GM19468 (cell line): Measurements from ENCODE around the gene C1QTNF5.
"Not testable (repeated sequence)": the region's sequence is repeated elsewhere in the genome, so short reads cannot be mapped to it uniquely, and the experiment has no call there.

Source experiments
- ATAC-seq: cut with Tn5 transposase; IDR thresholded peaks from one replicate; pipeline ENCODE4 v1.9.1; 2021; ENCODE audit warnings: mild to moderate bottlenecking, moderate library complexity, moderate number of reproducible peaks; ENCODE audit not compliant: unreplicated experiment; ENCODE audit errors: extremely low read depth

The C1QTNF5 gene

DNA sequence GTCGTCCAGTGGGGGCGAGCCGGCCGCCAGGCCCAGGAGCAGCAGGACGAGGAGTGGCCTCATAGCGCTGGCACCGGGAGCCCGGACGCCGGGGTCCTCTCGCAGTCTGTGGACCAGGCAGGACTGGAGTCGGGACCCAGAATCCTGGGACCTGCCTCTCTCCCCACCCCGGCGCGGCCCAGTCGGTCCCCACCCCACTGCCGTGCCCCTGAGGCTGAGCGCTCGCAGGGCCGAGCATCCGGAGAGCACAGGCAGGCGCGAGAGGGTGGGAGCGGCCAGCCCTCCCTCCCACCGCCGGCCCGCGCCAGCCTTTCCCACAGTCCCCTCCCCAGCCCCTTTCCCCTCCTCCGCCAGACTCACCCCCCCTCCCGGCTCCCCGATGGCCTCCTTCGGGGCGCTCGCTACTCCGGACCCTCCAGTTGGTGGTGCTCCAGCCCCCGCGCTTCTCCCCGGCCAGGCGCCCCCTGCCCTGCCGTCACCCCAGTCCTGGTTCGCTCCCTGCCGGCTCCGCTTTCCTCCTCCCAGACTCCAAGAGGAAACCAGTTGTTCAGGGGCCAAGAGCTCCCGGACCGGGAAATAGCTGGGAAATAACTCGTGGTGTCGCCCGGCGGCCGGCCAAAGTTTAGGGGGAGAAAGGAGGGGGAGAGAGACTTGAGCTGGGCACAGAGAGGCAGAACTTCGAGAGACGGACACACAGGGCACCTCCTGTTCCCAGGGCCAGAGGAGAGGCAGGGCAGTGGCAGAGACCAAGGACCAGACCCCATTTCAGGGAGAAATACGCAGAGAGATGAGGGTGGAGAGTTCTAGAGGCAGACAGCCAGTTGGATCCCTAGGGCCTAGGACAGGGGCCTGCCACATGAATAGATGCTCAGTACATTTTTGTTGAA is at the start of gene C1QTNF5:
C1QTNF5 (minus strand) TSS at position 549 of the 887 bp plus-strand sequence; CDS start at position 63, 486 bp downstream.
- no peak for ATAC-seq

GRCh38 chr11:119389611-119390254 is 49.0 kb upstream of the C1QTNF5 start:
- ATAC-seq, result no peak

- no peak for ATAC-seq
These were observed 47.4 kb upstream of the C1QTNF5 start for GRCh38 chr11:119388103-119388502.

DNA sequence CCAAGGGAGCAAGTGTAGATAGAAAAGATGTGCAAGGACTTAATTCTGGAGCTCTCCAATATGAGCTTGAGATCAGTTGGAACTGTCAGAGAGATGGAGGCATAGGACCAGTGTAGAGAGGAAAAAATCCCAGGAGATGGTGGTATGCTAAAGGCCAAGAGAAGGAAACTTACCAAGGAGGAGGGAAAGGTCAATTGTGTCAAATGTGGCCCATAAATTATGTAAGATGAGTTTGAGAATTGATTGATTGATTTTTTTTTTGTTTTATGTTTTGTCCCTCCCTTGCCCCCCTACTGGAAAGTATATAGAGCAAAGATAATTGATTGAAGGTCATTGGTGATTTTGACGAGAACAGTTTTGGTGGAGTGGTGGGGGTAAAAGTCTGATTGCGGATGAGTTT is 43.6 kb upstream of the C1QTNF5 start:
- ATAC-seq, result no peak

DNA sequence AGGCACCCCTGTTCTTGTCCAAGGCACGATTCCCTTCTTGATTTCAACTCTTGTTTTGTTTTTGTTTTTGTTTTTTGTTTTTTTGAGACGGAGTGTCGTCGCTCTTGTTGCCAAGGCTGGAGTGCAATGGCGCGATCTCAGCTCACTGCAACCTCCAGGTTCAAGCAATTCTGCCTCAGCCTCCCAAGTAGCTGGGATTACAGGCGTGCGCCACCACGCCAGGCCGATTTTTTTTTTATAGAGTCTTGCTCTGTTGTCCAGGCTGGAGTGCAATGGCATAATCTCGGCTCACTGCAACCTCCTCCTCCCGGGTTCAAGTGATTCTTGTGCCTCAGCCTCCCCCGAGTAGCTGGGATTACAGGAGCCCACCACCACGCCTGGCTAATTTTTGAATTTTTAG is 41.8 kb upstream of the C1QTNF5 start:
- ATAC-seq, result not testable (repeated sequence)

DNA sequence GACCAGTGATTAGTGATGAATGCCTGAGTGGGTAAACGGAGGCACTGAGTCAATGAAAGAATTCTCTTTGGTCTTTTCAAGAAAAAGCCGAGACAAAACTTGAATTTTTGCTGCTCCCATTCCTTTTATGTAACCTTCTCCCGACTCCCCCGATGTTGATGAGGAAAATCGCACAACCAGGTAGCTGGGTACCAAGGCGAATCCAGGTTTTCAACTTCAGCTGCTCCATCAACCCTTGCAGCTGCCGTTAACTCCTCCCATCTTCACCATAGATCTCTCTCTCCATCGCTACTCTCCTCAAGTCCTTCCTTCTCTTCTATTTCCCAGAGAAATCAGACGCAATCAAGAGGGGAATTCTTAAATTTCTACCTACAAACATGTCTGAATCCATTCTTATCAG is 41.4 kb upstream of the C1QTNF5 start:
- no peak for ATAC-seq

DNA sequence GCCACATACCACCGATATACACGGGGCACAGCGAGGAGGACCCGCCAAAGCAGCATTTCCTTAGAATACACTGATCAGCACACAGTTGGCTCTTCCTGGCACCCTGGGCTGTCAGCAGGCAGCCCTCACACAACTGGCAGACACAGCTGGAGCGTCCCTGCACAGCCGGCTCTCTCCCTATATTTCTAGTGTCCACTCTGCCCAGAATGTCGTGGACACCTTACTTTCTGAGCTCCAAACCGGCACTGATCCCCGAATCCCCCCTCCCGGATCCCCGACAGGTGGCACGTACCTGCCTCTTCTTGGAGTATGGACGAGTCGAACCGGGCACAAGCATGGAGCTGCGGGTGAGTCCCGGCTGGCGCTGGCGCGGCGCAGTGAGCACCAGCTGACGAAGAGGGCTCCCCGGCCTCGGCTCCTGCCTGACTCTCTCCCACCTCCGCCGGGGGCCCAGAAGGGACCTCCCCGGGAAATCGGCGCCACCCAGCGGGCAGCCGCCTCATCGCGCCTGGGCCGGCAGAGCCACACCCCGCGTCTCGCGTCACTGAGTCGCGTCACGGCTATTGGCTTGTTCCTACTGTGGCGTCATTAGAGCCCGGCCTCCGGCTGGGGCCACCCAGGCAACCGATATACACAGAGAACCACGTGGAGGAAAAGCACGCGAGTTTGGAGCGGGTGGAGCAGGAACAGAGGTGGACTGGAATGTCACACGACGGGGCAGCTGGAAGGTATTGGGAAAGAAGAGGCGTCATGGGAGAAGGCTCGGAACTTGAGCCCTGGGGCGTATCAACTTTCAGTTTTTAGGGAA is 40.7 kb upstream of the C1QTNF5 start, which contains the start of gene USP2:
USP2 (minus strand) TSS at position 510 of the 808 bp plus-strand sequence. CDS start 8,210 bp downstream, outside the sequence.
- ATAC-seq, result peak; percentile 96

DNA sequence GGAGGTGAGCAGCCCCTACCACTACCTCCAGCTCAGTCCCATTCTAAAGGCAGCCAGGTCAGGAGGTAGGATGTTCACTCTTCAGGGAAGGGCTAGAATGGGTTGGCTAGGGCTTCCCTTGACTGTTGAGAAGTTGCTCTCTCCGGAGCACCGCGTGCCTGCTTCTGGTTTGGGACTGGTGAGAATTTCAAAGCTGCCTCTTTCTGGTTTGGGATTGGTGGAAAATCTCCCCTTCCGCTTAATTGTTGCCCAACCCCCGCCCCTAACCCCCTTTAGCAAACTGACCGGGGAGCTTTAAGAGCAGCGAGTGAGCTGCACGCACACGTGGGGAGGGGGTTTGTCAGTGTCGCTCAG is 40.1 kb upstream of the C1QTNF5 start:
- ATAC-seq, result no peak

DNA sequence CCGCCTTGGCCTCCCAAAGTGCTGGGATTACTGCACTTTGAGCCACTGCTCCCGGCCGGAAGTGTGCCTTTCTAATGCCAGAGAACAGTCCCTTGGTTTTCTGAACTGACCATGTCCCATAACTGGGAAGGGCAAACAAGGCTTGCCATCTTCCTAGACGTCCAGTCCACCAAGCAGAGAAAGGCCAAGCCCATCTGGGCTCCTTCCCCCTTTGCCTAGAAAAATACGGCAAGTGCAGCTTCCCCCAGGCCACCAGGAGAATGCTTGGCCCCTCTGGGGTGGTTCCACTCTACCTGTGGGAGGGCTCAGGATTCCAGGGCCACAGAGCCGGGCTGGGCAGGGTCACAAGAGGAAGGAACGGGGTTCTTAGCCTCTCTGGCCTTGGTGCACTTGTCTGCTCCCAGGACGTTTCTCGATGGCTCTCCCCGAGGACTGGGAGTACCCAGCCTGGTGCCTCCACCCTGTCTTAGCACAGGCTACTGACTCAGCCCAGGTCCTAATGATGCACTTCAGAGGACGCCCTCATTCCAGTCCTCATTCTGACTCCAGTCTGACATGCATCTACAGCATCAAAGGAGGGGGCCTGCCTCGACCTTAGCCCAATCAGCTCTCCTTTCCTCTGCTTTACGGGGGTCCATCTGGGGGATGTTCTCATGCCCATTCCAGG is 39.6 kb upstream of the C1QTNF5 start:
- ATAC-seq, result no peak

- ATAC-seq, result no peak
These were observed 38.3 kb upstream of the C1QTNF5 start for GRCh38 chr11:119378851-119379465.

- ATAC-seq, result no peak
These were observed 37.4 kb upstream of the C1QTNF5 start for GRCh38 chr11:119377961-119378667.

- ATAC-seq, result no peak
These were observed 36.6 kb upstream of the C1QTNF5 start for GRCh38 chr11:119377112-119377901.

GRCh38 chr11:119376197-119376847 is 35.6 kb upstream of the C1QTNF5 start:
- no peak for ATAC-seq

DNA sequence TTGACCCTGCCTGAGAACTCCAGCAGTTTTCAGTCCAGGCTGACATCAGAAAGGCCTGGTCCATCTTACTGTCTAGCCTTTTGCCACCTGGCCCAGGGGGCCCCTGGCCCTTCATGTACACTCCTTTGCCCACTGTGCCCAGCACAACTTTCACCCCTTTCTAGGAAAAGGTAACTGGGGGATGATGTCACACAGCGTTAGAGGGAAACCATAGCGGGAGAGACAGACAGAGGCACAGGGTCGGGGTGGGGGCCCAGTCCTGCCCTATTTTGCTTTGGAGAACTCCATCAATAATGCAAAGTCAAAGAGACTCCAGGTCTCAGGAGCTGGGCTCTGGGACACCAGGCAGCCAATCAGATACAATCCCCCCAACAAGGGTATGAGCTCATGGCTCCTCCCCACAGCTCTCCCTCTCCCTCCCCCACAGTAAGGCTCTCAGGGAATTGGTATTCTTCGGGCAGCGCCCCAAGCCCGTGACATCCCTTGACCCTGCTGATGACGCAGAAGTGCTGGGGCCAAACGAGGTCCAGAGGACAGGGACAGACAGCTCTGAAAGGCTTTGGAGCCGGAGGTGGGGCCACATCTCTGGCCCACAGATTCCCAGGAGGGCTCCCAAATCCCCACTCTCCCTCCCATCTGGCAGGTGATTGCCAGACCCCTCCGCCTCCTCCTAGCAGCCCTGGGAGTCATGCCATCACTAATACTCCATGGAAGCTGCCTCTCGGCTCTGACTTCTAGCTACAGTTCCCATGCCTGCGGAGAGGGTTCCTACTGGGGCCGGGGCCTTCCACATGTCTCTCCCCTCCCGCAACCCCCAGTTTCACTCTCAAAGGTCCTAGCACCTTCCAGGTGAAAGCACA is 34.9 kb upstream of the C1QTNF5 start:
- no peak for ATAC-seq

DNA sequence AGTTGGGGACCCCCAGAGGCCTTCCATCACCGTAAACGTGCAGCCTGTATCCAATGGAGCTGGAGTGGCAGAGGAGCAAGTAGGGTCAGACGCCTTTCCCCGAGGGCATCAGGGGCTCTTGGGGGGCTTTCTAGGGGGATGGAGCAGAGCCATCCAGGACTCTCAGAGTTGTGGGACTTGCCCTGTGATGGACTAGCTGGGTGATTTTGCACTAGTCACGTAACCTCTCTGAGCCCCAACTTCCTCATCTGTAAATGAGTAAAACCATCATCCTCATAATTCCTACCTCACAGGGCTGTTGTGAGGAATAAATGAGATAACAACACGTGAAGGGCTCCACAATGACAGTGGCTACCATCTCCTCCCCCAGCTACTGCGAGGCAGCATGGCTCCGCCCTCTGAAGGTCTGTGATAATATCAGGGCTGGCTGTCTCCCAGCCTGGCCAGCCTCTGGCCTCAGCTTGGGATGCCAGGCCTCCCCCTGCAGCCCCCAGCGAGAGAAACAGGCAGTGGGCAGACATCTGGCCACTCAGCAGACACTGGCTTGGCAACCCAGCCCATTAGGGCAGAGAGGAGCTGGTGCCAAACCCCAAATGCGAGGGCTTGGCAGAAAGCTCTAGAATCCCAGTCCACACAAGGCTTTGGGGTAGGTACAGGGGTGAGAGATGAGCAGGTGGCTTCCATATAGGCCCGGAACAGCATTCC is 34.1 kb upstream of the C1QTNF5 start:
- ATAC-seq, result no peak

GRCh38 chr11:119373921-119374631 is 33.4 kb upstream of the C1QTNF5 start:
- ATAC-seq, result no peak
